ENCODE data around the gene FBXW5. TPM values are rescaled to one million over a fixed set of nuclear protein-coding genes. Genes with fewer than 3 reads are reported as not detected.

FBXW5 gene
- total and polyA plus RNA-seq, 12 donors = 118 to 215 (median 145) TPM

- Histone ChIP-seq H3K4me1 (peaks cover 0 to 24% (median 6%) of the 10 kb centered on the region in 9 donors), H3K4me3 (no peak overlapping the region), H3K9me3 (no peaks in the 10 kb centered on the region), H3K27me3 (no peaks in the 10 kb centered on the region), H3K36me3 (no peaks in the 10 kb centered on the region), H3K27ac (no peak overlapping the region)
- ATAC-seq = no peak
- intact Hi-C loops (cut with DNase I) = no loop called here
- no peak for DNase-seq
- WGBS, 2 donors = 96 to 99% methylated on average over 4 of the region's 4 CpGs
- no peak for TF ChIP-seq CTCF (IDR thresholded peaks at IDR 0.05)
These were observed 12.1 kb upstream of the FBXW5 start for GRCh38 chr9:136956604-136957003.

GRCh38 chr9:136955943-136956335 lies 11.4 kb upstream of the FBXW5 start:
- ATAC-seq = no peak
- DNase-seq = no peak
- Histone ChIP-seq H3K27ac (no peak overlapping the region), H3K4me1 (peaks cover 0 to 23% (median 2%) of the 10 kb centered on the region in 9 donors), H3K36me3 (no peaks in the 10 kb centered on the region), H3K9me3 (no peaks in the 10 kb centered on the region), H3K4me3 (no peak overlapping the region), H3K27me3 (no peaks in the 10 kb centered on the region)
- WGBS, 2 donors = 94 to 98% methylated on average over 9 of the region's 9 CpGs
- intact Hi-C loops (cut with DNase I) = no loop called here
- no peak for TF ChIP-seq CTCF (IDR thresholded peaks at IDR 0.05)

- Histone ChIP-seq H3K27me3 (no peaks in the 10 kb centered on the region), H3K36me3 (no peaks in the 10 kb centered on the region), H3K4me1 (peaks cover 3 to 27% (median 7%) of the 10 kb centered on the region in 9 donors), H3K9me3 (no peaks in the 10 kb centered on the region), H3K4me3 (no peak overlapping the region), H3K27ac (no peak overlapping the region)
- intact Hi-C loops (cut with DNase I) = no loop called here
- 83 to 84% methylated on average over 14 of the region's 14 CpGs for WGBS, 2 donors
- no peak for TF ChIP-seq CTCF (IDR thresholded peaks at IDR 0.05)
- DNase-seq (no peak), ATAC-seq (no peak)
These were observed 10.8 kb upstream of the FBXW5 start for GRCh38 chr9:136955202-136955942.

- ATAC-seq (no peak), DNase-seq (peak in 1 of 2 donors; percentile 14)
- WGBS, 2 donors = 87 to 88% methylated on average over 25 of the region's 25 CpGs
- TF ChIP-seq CTCF (IDR thresholded peaks at IDR 0.05) = no peak
- H3K9me3 ChIP-seq = no peaks in the 10 kb centered on the region
- H3K36me3 ChIP-seq = no peaks in the 10 kb centered on the region
- no peak overlapping the region for H3K4me3 ChIP-seq
- H3K4me1 ChIP-seq = peaks cover 7 to 34% (median 9%) of the 10 kb centered on the region in 9 donors
- H3K27me3 ChIP-seq = no peaks in the 10 kb centered on the region
- H3K27ac ChIP-seq = no peak overlapping the region
- intact Hi-C loops (cut with DNase I) = no loop called here
These were observed 9.9 kb upstream of the FBXW5 start for GRCh38 chr9:136954270-136955083.
